GM12892 (cell line): ENCODE measurements around the gene SLC4A11.

ENCODE experiments used
- POLR2A ChIP-seq: IDR thresholded peaks from 2 replicates; pipeline ENCODE4 v1.6.1; 2011; ENCODE audit warnings: low read depth, low read length, control low read depth
- POLR2AphosphoS5 ChIP-seq: IDR thresholded peaks from 2 replicates; pipeline ENCODE4 v1.6.1; 2011; ENCODE audit warnings: low read depth, low read length, control low read depth
- TAF1 ChIP-seq: IDR thresholded peaks from 2 replicates; pipeline ENCODE4 v1.6.1; 2011; ENCODE audit warnings: low read depth, mild to moderate bottlenecking, control low read depth, low read length, borderline replicate concordance

DNA sequence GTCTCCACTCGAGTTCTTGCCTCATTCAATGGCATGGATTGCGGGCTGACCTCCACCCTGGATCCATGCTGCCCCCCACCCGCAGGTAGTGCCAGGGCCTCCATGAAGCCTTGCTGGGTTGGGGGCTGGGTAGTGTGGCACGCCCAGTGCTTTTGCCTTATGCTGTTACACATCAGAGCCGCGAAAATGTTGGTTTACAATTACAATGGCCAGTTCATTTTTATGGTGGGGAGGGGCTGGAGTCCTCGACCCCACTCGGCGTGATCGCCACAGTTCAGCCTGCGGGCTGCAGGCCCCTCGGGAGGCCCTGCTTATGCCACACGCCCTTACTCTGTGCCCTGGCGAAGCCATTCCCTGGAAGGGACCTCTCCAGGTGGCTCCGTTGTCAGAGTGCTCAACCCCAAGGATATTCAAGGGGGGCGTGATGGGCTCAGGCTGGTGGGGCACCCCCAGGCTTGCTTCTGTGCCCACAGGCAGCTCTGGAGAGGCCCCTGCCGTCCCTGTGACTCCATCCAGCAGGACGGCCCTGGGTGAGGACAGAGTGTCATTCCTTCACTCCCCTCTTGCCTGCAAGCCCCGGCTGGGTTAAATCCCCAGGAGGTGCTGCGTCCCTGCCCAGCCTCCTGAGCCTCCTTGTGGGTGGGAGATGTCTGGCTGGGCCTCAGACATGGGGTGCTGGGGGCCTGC lies 14.9 kb downstream of the SLC4A11 start:
- TF ChIP-seq POLR2A (no peak), TAF1 (no peak), POLR2AphosphoS5 (no peak)
